ENCODE data around the gene MAML2.

- no peak for TF ChIP-seq POLR2AphosphoS5 (IDR thresholded peaks at IDR 0.05; ENCODE audit: low read depth)
- no peak for TF ChIP-seq CTCF (IDR thresholded peaks at IDR 0.05; ENCODE audit: insufficient read depth, low read length)
- TF ChIP-seq SPI1 (IDR thresholded peaks at IDR 0.05; ENCODE audit: borderline replicate concordance, low read depth) = no peak
- TF ChIP-seq REST (IDR thresholded peaks at IDR 0.05; ENCODE audit: insufficient replicate concordance, low read depth) = no peak
- no peak for TF ChIP-seq GABPA (IDR thresholded peaks at IDR 0.05; ENCODE audit: low read depth)
Observed at GRCh38 chr11:96147906-96148486, 195.0 kb downstream of the MAML2 start.

All from HL-60 (cell line).